Astrocyte (in vitro differentiated cells and primary cell): ENCODE measurements around the gene MPHOSPH9.

Experiments used
- CTCF ChIP-seq: IDR thresholded peaks from 2 replicates; pipeline ENCODE4 v1.5.1; 2011; ENCODE audit warnings: low read depth, mild to moderate bottlenecking, inconsistent platforms, low read length, moderate library complexity; ENCODE audit not compliant: insufficient read depth
- EZH2 ChIP-seq: IDR thresholded peaks from 2 replicates; pipeline ENCODE4 v1.6.1; 2012; ENCODE audit warnings: mild to moderate bottlenecking, low read length, inconsistent platforms; ENCODE audit not compliant: insufficient read depth

- TF ChIP-seq CTCF (no peak), EZH2 (no peak)
Observed at GRCh38 chr12:123108682-123109066, 124.3 kb downstream of the MPHOSPH9 start.
